GM12878 (cell line): ENCODE data around the gene RHOC. TPM values are rescaled to one million over a fixed set of nuclear protein-coding genes. Genes with fewer than 3 reads are reported as not detected.

Experiments
- CBFB ChIP-seq: IDR thresholded peaks from 2 replicates; pipeline ENCODE4 v1.6.1; 2016; ENCODE audit warnings: antibody characterized with exemption, low read depth
- CBX5 ChIP-seq: sonication (generic); IDR thresholded peaks from 2 replicates; pipeline ENCODE4 v1.6.1; 2016; ENCODE audit warnings: low read depth, moderate library complexity, mild to moderate bottlenecking, inconsistent platforms
- ETV6 ChIP-seq, 2 experiments: fragments of 450-650 bp in 1 of 2; IDR thresholded peaks in 1 of 2; conservative IDR thresholded peaks in 1 of 2; 2 replicates each; pipeline ENCODE4 v1.6.1; 2014; ENCODE audit warnings: antibody characterized with exemption in 1 of 2, borderline replicate concordance in 1 of 2, low read depth in 1 of 2, mild to moderate bottlenecking in 1 of 2, moderate library complexity in 1 of 2
- GATAD2B ChIP-seq: fragments of 450-650 bp; conservative IDR thresholded peaks from 2 replicates; pipeline ENCODE4 v1.6.1; 2017; ENCODE audit warnings: low read depth, mild to moderate bottlenecking, moderate library complexity
- MXI1 ChIP-seq: fragments of 150-350 bp; IDR thresholded peaks from 2 replicates; pipeline ENCODE4 v1.6.1; 2011; ENCODE audit warnings: low read depth, mild to moderate bottlenecking, inconsistent platforms, low read length, improper control_type of control experiment
- RUNX3 ChIP-seq: IDR thresholded peaks from 2 replicates; pipeline ENCODE4 v1.6.1; 2012; ENCODE audit warnings: low read length, inconsistent platforms
- SIN3A ChIP-seq: IDR thresholded peaks from 2 replicates; pipeline ENCODE4 v1.6.1; 2012; ENCODE audit warnings: low read depth, low read length, improper control_type of control experiment
- SMARCA5 ChIP-seq: fragments of 450-650 bp; IDR thresholded peaks from 2 replicates; pipeline ENCODE4 v1.6.1; 2017; ENCODE audit warnings: mild to moderate bottlenecking
- TAF1 ChIP-seq: IDR thresholded peaks from 2 replicates; pipeline ENCODE4 v1.6.1; 2011; ENCODE audit warnings: mild to moderate bottlenecking, low read depth, low read length, borderline replicate concordance
- ZNF217 ChIP-seq: fragments of 450-650 bp; IDR thresholded peaks from 2 replicates; pipeline ENCODE4 v1.6.1; 2017; ENCODE audit warnings: antibody characterized with exemption, mild to moderate bottlenecking
- polyA plus RNA-seq, 11 experiments: library from polyadenylated mRNA; depleted of rRNA in 4 of 11; unstranded in 6 of 11; stranded (reverse) in 5 of 11; fragments of >200 nt; fragmentation: Nextera tagmentation in 4 of 11; fragmentation: Illumina TruSeq in 1 of 11; extraction: Ambion mirVana in 4 of 11; extraction: Trizol in 1 of 11; gene quantifications; 1 replicate in 1 of 11; 2 replicates in 10 of 11; pipeline versions ENCODE4 v1.2.1 to v1.2.3, GENCODE V29; 2011 to 2016; ENCODE audit warnings: inconsistent platforms in 2 of 11, missing spikeins in 2 of 11, low read depth in 1 of 11
- total RNA-seq, 4 experiments: library from RNA; depleted of rRNA in 3 of 4; stranded (reverse); fragments of >200 nt in 3 of 4; fragmentation: Illumina TruSeq in 1 of 4; extraction: Trizol in 1 of 4; gene quantifications; 2 replicates each; pipeline versions ENCODE4 v1.2.1 to v1.2.3, GENCODE V29; 2013 to 2021
- TF ChIP-seq, protein P1 (sequence below): fragments of 450-650 bp; formaldehyde crosslinking; IDR thresholded peaks from 2 replicates; pipeline ENCODE4 v1.4.0; 2022; ENCODE audit warnings: mild to moderate bottlenecking, moderate library complexity
- TF ChIP-seq, protein P2 (sequence below): IDR thresholded peaks from 2 replicates; pipeline ENCODE4 v1.6.1; 2011; ENCODE audit warnings: borderline replicate concordance, low read depth, mild to moderate bottlenecking, moderate library complexity, mixed read lengths, low read length; ENCODE audit not compliant: insufficient read depth; ENCODE audit errors: extremely low read length
- TF ChIP-seq, protein P3 (sequence below): fragments of 450-650 bp; formaldehyde crosslinking; IDR thresholded peaks from 2 replicates; pipeline ENCODE4 v1.5.0; 2022; ENCODE audit warnings: mild to moderate bottlenecking, missing genetic modification characterization
- TF ChIP-seq, protein P4 (sequence below): fragments of 450-650 bp; IDR thresholded peaks from 2 replicates; pipeline ENCODE4 v1.6.1; 2016; ENCODE audit warnings: mild to moderate bottlenecking

The RHOC gene
- total and polyA plus RNA-seq, 10 of the 15 experiments (the other 5 are each of a cell fraction or from before 2014, with no cell fraction given): 20.6 to 371 (median 158) TPM

DNA sequence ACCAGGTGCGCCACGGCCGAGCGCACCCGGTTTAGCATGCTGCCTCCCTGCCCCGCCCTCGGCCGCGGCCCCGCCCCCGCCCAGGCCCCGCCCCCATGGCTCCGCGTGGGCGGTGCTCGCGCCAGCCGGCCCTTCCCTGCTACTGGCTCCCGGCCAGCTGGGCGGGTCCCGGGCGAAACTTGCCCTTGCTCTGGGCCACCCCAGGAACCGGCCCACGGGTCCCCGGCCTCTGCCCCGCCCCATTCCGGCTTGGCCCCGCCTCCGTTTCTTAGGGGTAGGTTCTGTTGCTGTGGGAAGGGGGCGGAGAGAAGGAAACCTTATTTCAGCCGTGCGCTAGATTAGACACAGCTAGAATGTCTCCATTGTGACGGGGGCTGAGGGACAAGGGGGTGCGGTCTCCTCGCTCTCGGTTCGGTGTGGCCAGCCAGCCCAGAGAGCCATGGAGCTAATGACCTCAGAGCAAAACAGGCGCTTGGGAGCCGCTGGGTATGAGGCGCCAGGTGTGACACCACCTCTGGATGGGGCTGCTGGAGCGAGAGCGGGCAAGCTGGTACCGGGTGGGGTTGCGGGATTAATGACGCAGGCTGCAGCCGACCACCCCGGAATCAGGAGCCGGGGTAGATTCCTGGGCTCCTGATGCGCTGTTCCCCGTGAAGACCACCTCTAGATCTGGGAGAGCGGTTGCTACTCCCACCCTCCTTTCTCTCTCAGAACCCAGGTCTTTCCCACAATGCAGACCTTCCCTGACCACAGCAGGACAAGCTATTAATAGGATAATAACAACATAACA is 8.5 kb upstream of the RHOC start, which contains the start of gene PPM1J (continued):
- TF ChIP-seq, protein P1, sequence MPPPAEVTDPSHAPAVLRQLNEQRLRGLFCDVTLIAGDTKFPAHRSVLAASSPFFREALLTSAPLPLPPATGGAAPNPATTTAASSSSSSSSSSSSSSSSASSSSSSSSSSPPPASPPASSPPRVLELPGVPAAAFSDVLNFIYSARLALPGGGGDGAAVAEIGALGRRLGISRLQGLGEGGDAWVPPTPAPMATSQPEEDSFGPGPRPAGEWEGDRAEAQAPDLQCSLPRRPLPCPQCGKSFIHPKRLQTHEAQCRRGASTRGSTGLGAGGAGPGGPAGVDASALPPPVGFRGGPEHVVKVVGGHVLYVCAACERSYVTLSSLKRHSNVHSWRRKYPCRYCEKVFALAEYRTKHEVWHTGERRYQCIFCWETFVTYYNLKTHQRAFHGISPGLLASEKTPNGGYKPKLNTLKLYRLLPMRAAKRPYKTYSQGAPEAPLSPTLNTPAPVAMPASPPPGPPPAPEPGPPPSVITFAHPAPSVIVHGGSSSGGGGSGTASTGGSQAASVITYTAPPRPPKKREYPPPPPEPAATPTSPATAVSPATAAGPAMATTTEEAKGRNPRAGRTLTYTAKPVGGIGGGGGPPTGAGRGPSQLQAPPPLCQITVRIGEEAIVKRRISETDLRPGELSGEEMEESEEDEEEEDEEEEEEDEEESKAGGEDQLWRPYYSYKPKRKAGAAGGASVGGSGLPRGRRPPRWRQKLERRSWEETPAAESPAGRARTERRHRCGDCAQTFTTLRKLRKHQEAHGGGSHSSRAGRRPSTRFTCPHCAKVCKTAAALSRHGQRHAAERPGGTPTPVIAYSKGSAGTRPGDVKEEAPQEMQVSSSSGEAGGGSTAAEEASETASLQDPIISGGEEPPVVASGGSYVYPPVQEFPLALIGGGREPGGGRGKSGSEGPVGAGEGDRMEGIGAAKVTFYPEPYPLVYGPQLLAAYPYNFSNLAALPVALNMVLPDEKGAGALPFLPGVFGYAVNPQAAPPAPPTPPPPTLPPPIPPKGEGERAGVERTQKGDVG (CRISPR knock-in tag): no peak
- TF ChIP-seq ZNF217: no peak
- TF ChIP-seq TAF1: no peak
- TF ChIP-seq, protein P2, sequence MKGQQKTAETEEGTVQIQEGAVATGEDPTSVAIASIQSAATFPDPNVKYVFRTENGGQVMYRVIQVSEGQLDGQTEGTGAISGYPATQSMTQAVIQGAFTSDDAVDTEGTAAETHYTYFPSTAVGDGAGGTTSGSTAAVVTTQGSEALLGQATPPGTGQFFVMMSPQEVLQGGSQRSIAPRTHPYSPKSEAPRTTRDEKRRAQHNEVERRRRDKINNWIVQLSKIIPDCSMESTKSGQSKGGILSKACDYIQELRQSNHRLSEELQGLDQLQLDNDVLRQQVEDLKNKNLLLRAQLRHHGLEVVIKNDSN: no peak
- peak; percentile 57; the same call in 1 of the 2 replicates for TF ChIP-seq SIN3A
- TF ChIP-seq CBFB: no peak
- TF ChIP-seq CBX5: no peak
- TF ChIP-seq, protein P3, sequence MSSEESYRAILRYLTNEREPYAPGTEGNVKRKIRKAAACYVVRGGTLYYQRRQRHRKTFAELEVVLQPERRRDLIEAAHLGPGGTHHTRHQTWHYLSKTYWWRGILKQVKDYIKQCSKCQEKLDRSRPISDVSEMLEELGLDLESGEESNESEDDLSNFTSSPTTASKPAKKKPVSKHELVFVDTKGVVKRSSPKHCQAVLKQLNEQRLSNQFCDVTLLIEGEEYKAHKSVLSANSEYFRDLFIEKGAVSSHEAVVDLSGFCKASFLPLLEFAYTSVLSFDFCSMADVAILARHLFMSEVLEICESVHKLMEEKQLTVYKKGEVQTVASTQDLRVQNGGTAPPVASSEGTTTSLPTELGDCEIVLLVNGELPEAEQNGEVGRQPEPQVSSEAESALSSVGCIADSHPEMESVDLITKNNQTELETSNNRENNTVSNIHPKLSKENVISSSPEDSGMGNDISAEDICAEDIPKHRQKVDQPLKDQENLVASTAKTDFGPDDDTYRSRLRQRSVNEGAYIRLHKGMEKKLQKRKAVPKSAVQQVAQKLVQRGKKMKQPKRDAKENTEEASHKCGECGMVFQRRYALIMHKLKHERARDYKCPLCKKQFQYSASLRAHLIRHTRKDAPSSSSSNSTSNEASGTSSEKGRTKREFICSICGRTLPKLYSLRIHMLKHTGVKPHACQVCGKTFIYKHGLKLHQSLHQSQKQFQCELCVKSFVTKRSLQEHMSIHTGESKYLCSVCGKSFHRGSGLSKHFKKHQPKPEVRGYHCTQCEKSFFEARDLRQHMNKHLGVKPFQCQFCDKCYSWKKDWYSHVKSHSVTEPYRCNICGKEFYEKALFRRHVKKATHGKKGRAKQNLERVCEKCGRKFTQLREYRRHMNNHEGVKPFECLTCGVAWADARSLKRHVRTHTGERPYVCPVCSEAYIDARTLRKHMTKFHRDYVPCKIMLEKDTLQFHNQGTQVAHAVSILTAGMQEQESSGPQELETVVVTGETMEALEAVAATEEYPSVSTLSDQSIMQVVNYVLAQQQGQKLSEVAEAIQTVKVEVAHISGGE: no peak
- no peak for TF ChIP-seq RUNX3
- TF ChIP-seq GATAD2B: no peak
- TF ChIP-seq, protein P4, sequence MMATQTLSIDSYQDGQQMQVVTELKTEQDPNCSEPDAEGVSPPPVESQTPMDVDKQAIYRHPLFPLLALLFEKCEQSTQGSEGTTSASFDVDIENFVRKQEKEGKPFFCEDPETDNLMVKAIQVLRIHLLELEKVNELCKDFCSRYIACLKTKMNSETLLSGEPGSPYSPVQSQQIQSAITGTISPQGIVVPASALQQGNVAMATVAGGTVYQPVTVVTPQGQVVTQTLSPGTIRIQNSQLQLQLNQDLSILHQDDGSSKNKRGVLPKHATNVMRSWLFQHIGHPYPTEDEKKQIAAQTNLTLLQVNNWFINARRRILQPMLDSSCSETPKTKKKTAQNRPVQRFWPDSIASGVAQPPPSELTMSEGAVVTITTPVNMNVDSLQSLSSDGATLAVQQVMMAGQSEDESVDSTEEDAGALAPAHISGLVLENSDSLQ: peak; percentile 74
- no peak for TF ChIP-seq ETV6 (conservative IDR thresholded peaks at IDR 0.05 in 1 of 2, IDR thresholded peaks at IDR 0.05 in 1 of 2; ENCODE audit: borderline replicate concordance in 1 of 2, low read depth in 1 of 2)
- peak; percentile 46; the same call in 1 of the 2 replicates for TF ChIP-seq MXI1
- no peak for TF ChIP-seq SMARCA5
